ENCODE data around the gene ICAM3.

Gene ICAM3

GRCh38 chr19:10333758-10334587 is 5.5 kb downstream of the ICAM3 start:
- no peaks in the 10 kb centered on the region for H3K9me3 ChIP-seq (ENCODE audit: control insufficient read depth, insufficient read depth, low read length)
- H3K4me2 ChIP-seq (ENCODE audit: low read length), result peak overlapping the region; percentile 91
- TF ChIP-seq CTCF (IDR thresholded peaks at IDR 0.05; ENCODE audit: low read depth, low read length, poor library complexity, severe bottlenecking) (no peak), EZH2phosphoT487 (IDR thresholded peaks at IDR 0.05; ENCODE audit: borderline replicate concordance, low read length) (no peak)
- peak overlapping the region; percentile 80 for H3K27ac ChIP-seq (ENCODE audit: low read depth, low read length)
- H3K4me3 ChIP-seq (ENCODE audit: low read length), result peak overlapping the region; percentile 91
- H3K4me1 ChIP-seq (ENCODE audit: control insufficient read depth, low read length), result peaks cover 34% of the 10 kb centered on the region
- no peaks in the 10 kb centered on the region for H3K27me3 ChIP-seq (ENCODE audit: control insufficient read depth, low read length)
- no peaks in the 10 kb centered on the region; the same call in 1 of the 2 replicates for H3F3A ChIP-seq (ENCODE audit: control insufficient read depth, insufficient read depth)
- H3K9me2 ChIP-seq (replicated peaks; ENCODE audit: control insufficient read depth, low read length), result no peaks in the 10 kb centered on the region
- peaks cover 61% of the 10 kb centered on the region for H3K79me2 ChIP-seq (ENCODE audit: control insufficient read depth, low read length)
- peaks cover 38% of the 10 kb centered on the region for H3K36me3 ChIP-seq (ENCODE audit: control insufficient read depth, low read length)
- H4K20me1 ChIP-seq (ENCODE audit: control insufficient read depth, insufficient read depth, low read depth, low read length), result peaks cover 18% of the 10 kb centered on the region

GRCh38 chr19:10332965-10333757 is 6.3 kb downstream of the ICAM3 start, which contains the start of gene RAVER1:
RAVER1 (minus strand) TSS chr19:10333529; CDS start chr19:10333507, 22 bp downstream.
- Histone ChIP-seq H3K4me1 (ENCODE audit: control insufficient read depth, low read length) (peaks cover 28% of the 10 kb centered on the region), H3K9me3 (ENCODE audit: control insufficient read depth, insufficient read depth, low read length) (no peaks in the 10 kb centered on the region), H3K27me3 (ENCODE audit: control insufficient read depth, low read length) (no peaks in the 10 kb centered on the region), H3F3A (ENCODE audit: control insufficient read depth, insufficient read depth) (no peaks in the 10 kb centered on the region; the same call in 1 of the 2 replicates), H3K79me2 (ENCODE audit: control insufficient read depth, low read length) (peaks cover 61% of the 10 kb centered on the region), H3K4me2 (ENCODE audit: low read length) (peak within 1 kb of the TSS; percentile 91), H3K27ac (ENCODE audit: low read depth, low read length) (peak within 1 kb of the TSS; percentile 80), H3K4me3 (ENCODE audit: low read length) (peak within 1 kb of the TSS; percentile 91), H3K9me2 (replicated peaks; ENCODE audit: control insufficient read depth, low read length) (no peaks in the 10 kb centered on the region), H4K20me1 (ENCODE audit: control insufficient read depth, insufficient read depth, low read depth, low read length) (peaks cover 18% of the 10 kb centered on the region), H3K36me3 (ENCODE audit: control insufficient read depth, low read length) (peaks cover 46% of the 10 kb centered on the region)
- TF ChIP-seq CTCF (IDR thresholded peaks at IDR 0.05; ENCODE audit: low read depth, low read length, poor library complexity, severe bottlenecking) (peak; percentile 0), EZH2phosphoT487 (IDR thresholded peaks at IDR 0.05; ENCODE audit: borderline replicate concordance, low read length) (no peak)

GRCh38 chr19:10332158-10332964 is 7.1 kb downstream of the ICAM3 start:
- Histone ChIP-seq H3K9me2 (replicated peaks; ENCODE audit: control insufficient read depth, low read length) (no peaks in the 10 kb centered on the region), H3K4me1 (ENCODE audit: control insufficient read depth, low read length) (peaks cover 28% of the 10 kb centered on the region), H3K4me3 (ENCODE audit: low read length) (peak overlapping the region; percentile 91), H4K20me1 (ENCODE audit: control insufficient read depth, insufficient read depth, low read depth, low read length) (peaks cover 18% of the 10 kb centered on the region), H3K27ac (ENCODE audit: low read depth, low read length) (peak overlapping the region; percentile 80), H3K79me2 (ENCODE audit: control insufficient read depth, low read length) (peaks cover 68% of the 10 kb centered on the region), H3K4me2 (ENCODE audit: low read length) (peak overlapping the region; percentile 91), H3K27me3 (ENCODE audit: control insufficient read depth, low read length) (no peaks in the 10 kb centered on the region), H3F3A (ENCODE audit: control insufficient read depth, insufficient read depth) (no peaks in the 10 kb centered on the region; the same call in 1 of the 2 replicates), H3K36me3 (ENCODE audit: control insufficient read depth, low read length) (peaks cover 54% of the 10 kb centered on the region), H3K9me3 (ENCODE audit: control insufficient read depth, insufficient read depth, low read length) (no peaks in the 10 kb centered on the region)
- TF ChIP-seq EZH2phosphoT487 (IDR thresholded peaks at IDR 0.05; ENCODE audit: borderline replicate concordance, low read length) (no peak), CTCF (IDR thresholded peaks at IDR 0.05; ENCODE audit: low read depth, low read length, poor library complexity, severe bottlenecking) (no peak)
